IMR-90 (cell line): ENCODE data around the gene CFC1B. TPM values are rescaled to one million over a fixed set of nuclear protein-coding genes. Genes with fewer than 3 reads are reported as not detected.
"Not testable (repeated sequence)": the region's sequence is repeated elsewhere in the genome, so short reads cannot be mapped to it uniquely, and the experiment has no call there.

Source experiments
- ATAC-seq: fragments of 200-7000 bp; cut with Tn5 transposase; 2 replicates; pipeline ENCODE4 v1.9.1; 2020; ENCODE audit warnings: low read depth, mild to moderate bottlenecking, moderate library complexity
- BruUV-seq: library from RNA; stranded (reverse); fragments of 400-500 nt; replicated peaks from 2 replicates; lab custom pipeline; 2021; lab: Mats Ljungman, UMichigan
- CTCF ChIA-PET: fragments of 300-600 bp; formaldehyde crosslinking; extraction: SDS; loops from one replicate; lab custom pipeline; 2021; ENCODE audit warnings: antibody characterized with exemption; lab: Yijun Ruan, JAX
- POLR2A ChIA-PET: fragments of 300-600 bp; sonication (Branson Sonifier 250); formaldehyde crosslinking; loops from one replicate; lab custom pipeline; 2022; ENCODE audit warnings: antibody characterized with exemption; ENCODE audit not compliant: unreplicated experiment; lab: Charles Lee
- DNase-seq: peaks from one replicate; pipeline ENCODE4 v3.0.0; 2013
- H2AFZ ChIP-seq: replicated peaks from 2 replicates; pipeline ENCODE3; 2013; ENCODE audit warnings: low read length, mild to moderate bottlenecking; ENCODE audit not compliant: poor library complexity
- H2AK5ac ChIP-seq: 2 replicates; pipeline ENCODE4 v1.6.1; 2013; ENCODE audit warnings: low read depth, low read length, inconsistent platforms
- H2AK9ac ChIP-seq: replicated peaks from 2 replicates; pipeline ENCODE3; 2013; ENCODE audit warnings: mild to moderate bottlenecking, low read depth, low read length, moderate library complexity; ENCODE audit not compliant: poor library complexity
- H2BK120ac ChIP-seq: 2 replicates; pipeline ENCODE4 v1.6.1; 2013; ENCODE audit warnings: low read depth, low read length, inconsistent platforms
- H2BK15ac ChIP-seq: 3 replicates; pipeline ENCODE4 v1.6.1; 2013; ENCODE audit warnings: low read depth, low read length, inconsistent platforms
- H2BK20ac ChIP-seq: 2 replicates; pipeline ENCODE4 v1.6.1; 2013; ENCODE audit warnings: low read depth, mild to moderate bottlenecking, inconsistent platforms, low read length, moderate library complexity
- H2BK5ac ChIP-seq: 2 replicates; pipeline ENCODE4 v1.6.1; 2013; ENCODE audit warnings: mild to moderate bottlenecking, low read depth, low read length, inconsistent platforms; ENCODE audit not compliant: poor library complexity, severe bottlenecking
- H3K14ac ChIP-seq: replicated peaks from 2 replicates; pipeline ENCODE4 v1.6.1; 2013; ENCODE audit warnings: low read depth, low read length, inconsistent platforms
- H3K18ac ChIP-seq: 2 replicates; pipeline ENCODE4 v1.6.1; 2013; ENCODE audit warnings: low read depth, low read length, control low read depth
- H3K23ac ChIP-seq: 2 replicates; pipeline ENCODE4 v1.6.1; 2013; ENCODE audit warnings: low read depth, low read length, inconsistent platforms
- H3K27ac ChIP-seq: 2 replicates; pipeline ENCODE4 v1.5.1; 2013; ENCODE audit warnings: mild to moderate bottlenecking, control low read depth, low read length; ENCODE audit not compliant: insufficient read depth
- H3K27me3 ChIP-seq: 2 replicates; pipeline ENCODE4 v1.6.1; 2013; ENCODE audit warnings: low read length; ENCODE audit not compliant: control insufficient read depth, insufficient read depth
- H3K36me3 ChIP-seq: 2 replicates; pipeline ENCODE4 v1.6.1; 2013; ENCODE audit warnings: low read length, mixed read lengths; ENCODE audit not compliant: control insufficient read depth, insufficient read depth
- H3K4ac ChIP-seq: 2 replicates; pipeline ENCODE4 v1.6.1; 2013; ENCODE audit warnings: low read depth, low read length, inconsistent platforms
- H3K4me1 ChIP-seq: 2 replicates; pipeline ENCODE4 v1.6.1; 2013; ENCODE audit warnings: low read length, mixed read lengths; ENCODE audit not compliant: control insufficient read depth, insufficient read depth
- H3K4me2 ChIP-seq: 2 replicates; pipeline ENCODE4 v1.6.1; 2013; ENCODE audit warnings: low read depth, mild to moderate bottlenecking, control low read depth, low read length, moderate library complexity
- H3K4me3 ChIP-seq: 2 replicates; pipeline ENCODE4 v1.5.1; 2013; ENCODE audit warnings: low read depth, mild to moderate bottlenecking, control low read depth, low read length, moderate library complexity; ENCODE audit not compliant: insufficient read depth
- H3K56ac ChIP-seq: 2 replicates; pipeline ENCODE4 v1.6.1; 2013; ENCODE audit warnings: low read length, inconsistent platforms; ENCODE audit not compliant: insufficient read depth; ENCODE audit errors: extremely low read depth
- H3K79me1 ChIP-seq, 2 experiments: 2 replicates each; pipeline ENCODE4 v1.6.1; 2013; ENCODE audit warnings: low read length in 2 of 2, inconsistent platforms in 1 of 2, low read depth in 1 of 2
- H3K9ac ChIP-seq: 2 replicates; pipeline ENCODE4 v1.6.1; 2013; ENCODE audit warnings: low read depth, low read length, control low read depth
- H3K9me1 ChIP-seq: 2 replicates; pipeline ENCODE4 v1.6.1; 2013; ENCODE audit warnings: low read length, inconsistent platforms; ENCODE audit not compliant: insufficient read depth
- H3K9me3 ChIP-seq: 2 replicates; pipeline ENCODE4 v1.6.1; 2013; ENCODE audit warnings: low read length; ENCODE audit not compliant: control insufficient read depth, insufficient read depth
- H4K20me1 ChIP-seq: 2 replicates; pipeline ENCODE4 v1.6.1; 2013; ENCODE audit warnings: low read length, inconsistent platforms; ENCODE audit not compliant: insufficient read depth
- H4K5ac ChIP-seq: 2 replicates; pipeline ENCODE4 v1.6.1; 2013; ENCODE audit warnings: mild to moderate bottlenecking, low read depth, low read length, control low read depth
- H4K8ac ChIP-seq, 2 experiments: 2 replicates each; pipeline ENCODE4 v1.6.1; 2013; ENCODE audit warnings: low read depth in 2 of 2, low read length in 2 of 2, control low read depth in 1 of 2, inconsistent platforms in 1 of 2
- H4K91ac ChIP-seq: 2 replicates; pipeline ENCODE4 v1.6.1; 2013; ENCODE audit warnings: low read depth, low read length, inconsistent platforms; ENCODE audit not compliant: insufficient read depth
- WGBS, 2 experiments: methylation state at CpG; one replicate each; pipeline versions ENCODE4 v1.1.5 to v1.1.7; 2013; ENCODE audit warnings: missing lambda C conversion rate in 2 of 2; ENCODE audit not compliant: insufficient read length in 1 of 2; ENCODE audit errors: extremely low coverage in 2 of 2; 5-methylcytosine and 5-hydroxymethylcytosine counted together
- dilution Hi-C: fragments of 300-500 bp; cut with HindIII; formaldehyde crosslinking; loops from one replicate; pipeline ENCODE4 v1.14.3; 2018; ENCODE audit warnings: low sequenced_read_pairs; ENCODE audit not compliant: unreplicated experiment
- in situ Hi-C: fragments of 300-500 bp; cut with MboI; formaldehyde crosslinking; loops from 3 replicates; pipeline ENCODE4 v1.14.3; 2019; ENCODE audit warnings: low sequenced_read_pairs, inconsistent platforms, mixed read lengths
- intact Hi-C: fragments of 100-400 bp; cut with micrococcal nuclease; formaldehyde crosslinking; loops from 2 replicates; pipeline ENCODE4 v1.10.0; 2022
- polyA plus RNA-seq, 3 experiments: library from polyadenylated mRNA; depleted of rRNA; stranded (reverse); fragments of >200 nt; gene quantifications; 2 replicates each; pipeline ENCODE4 v1.2.3, GENCODE V29; 2012; ENCODE audit warnings: low replicate concordance in 1 of 3
- total RNA-seq: library from RNA; depleted of rRNA; stranded (reverse); fragments of >200 nt; gene quantifications from 2 replicates; pipeline ENCODE4 v1.2.3, GENCODE V29; 2012

The CFC1B gene
- total and polyA plus RNA-seq, 2 of the 4 experiments (the other 2 are of a cell fraction), result not detected

DNA sequence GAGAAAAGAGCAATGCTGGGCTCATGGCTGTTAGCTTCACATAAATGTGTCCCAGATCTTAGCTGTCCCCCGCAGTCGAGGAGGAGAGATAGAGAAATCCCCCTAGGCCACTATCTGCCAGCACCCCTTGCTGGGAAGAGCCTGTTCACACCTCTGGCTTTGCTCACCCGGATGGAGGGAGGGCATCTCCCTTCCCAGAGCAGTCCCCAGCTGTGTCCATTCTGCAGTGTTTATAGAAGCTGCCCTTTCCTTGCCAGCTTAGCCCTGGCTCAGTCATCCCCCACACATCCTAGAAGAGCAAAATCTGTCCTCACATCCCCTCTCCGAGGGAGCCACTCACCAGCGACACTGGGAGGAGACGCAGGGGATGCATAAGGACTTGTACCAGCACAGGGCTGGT lies 8.5 kb downstream of the CFC1B start:
- dilution Hi-C loops, H3K9me3 ChIP-seq, H2AK5ac ChIP-seq, H3K27me3 ChIP-seq, H2BK120ac ChIP-seq, in situ Hi-C loops, CTCF ChIA-PET, H4K5ac ChIP-seq, H2AK9ac ChIP-seq, H3K4me1 ChIP-seq, DNase-seq, H3K27ac ChIP-seq, H2BK20ac ChIP-seq, ATAC-seq, H3K23ac ChIP-seq, H3K79me1 ChIP-seq, H3K56ac ChIP-seq, H3K4ac ChIP-seq, intact Hi-C loops, H4K20me1 ChIP-seq, H3K36me3 ChIP-seq, H2BK5ac ChIP-seq, H3K4me2 ChIP-seq, H3K18ac ChIP-seq, H4K91ac ChIP-seq, H2BK15ac ChIP-seq, H3K14ac ChIP-seq, POLR2A ChIA-PET, BruUV-seq, H3K9ac ChIP-seq, H4K8ac ChIP-seq, H3K9me1 ChIP-seq, H3K4me3 ChIP-seq, H2AFZ ChIP-seq: not testable (repeated sequence)
- no CpG with 5 or more reads among the region's 6 CpGs for WGBS, 2 experiments

GRCh38 chr2:130530212-130530611 lies 9.2 kb downstream of the CFC1B start:
- H3K36me3 ChIP-seq, H4K91ac ChIP-seq, CTCF ChIA-PET, H2BK5ac ChIP-seq, H2AK5ac ChIP-seq, H3K56ac ChIP-seq, H3K4me1 ChIP-seq, intact Hi-C loops, H3K4me3 ChIP-seq, H3K4me2 ChIP-seq, DNase-seq, H2AFZ ChIP-seq, H3K79me1 ChIP-seq, H2AK9ac ChIP-seq, H3K14ac ChIP-seq, dilution Hi-C loops, H2BK120ac ChIP-seq, H3K27ac ChIP-seq, BruUV-seq, H3K9ac ChIP-seq, H3K18ac ChIP-seq, ATAC-seq, H3K9me3 ChIP-seq, H2BK20ac ChIP-seq, H4K5ac ChIP-seq, POLR2A ChIA-PET, H3K9me1 ChIP-seq, in situ Hi-C loops, H4K8ac ChIP-seq, H3K27me3 ChIP-seq, H4K20me1 ChIP-seq, H3K4ac ChIP-seq, H2BK15ac ChIP-seq, H3K23ac ChIP-seq: not testable (repeated sequence)
- no CpG with 5 or more reads among the region's 4 CpGs for WGBS, 2 experiments
